HG02885 (cell line): ENCODE data around the gene TMPRSS11D.

Experiments
- ATAC-seq: cut with Tn5 transposase; IDR thresholded peaks from one replicate; pipeline ENCODE4 v1.9.1; 2021; ENCODE audit warnings: mild to moderate bottlenecking; ENCODE audit not compliant: unreplicated experiment, poor library complexity

The TMPRSS11D gene

GRCh38 chr4:67883902-67884301, at the start of gene TMPRSS11D:
Gene TMPRSS11D (minus strand): TSS chr4:67884002. CDS start chr4:67883933, 69 bp downstream.
- no peak for ATAC-seq

GRCh38 chr4:67933038-67933437, 49.2 kb upstream of the TMPRSS11D start:
- ATAC-seq, result no peak

GRCh38 chr4:67931256-67931655, 47.5 kb upstream of the TMPRSS11D start:
- no peak for ATAC-seq

GRCh38 chr4:67929426-67929825, 45.6 kb upstream of the TMPRSS11D start:
- no peak for ATAC-seq

- no peak for ATAC-seq
These were observed 44.7 kb upstream of the TMPRSS11D start for GRCh38 chr4:67928546-67928945.

- ATAC-seq, result no peak
These were observed 43.4 kb upstream of the TMPRSS11D start for GRCh38 chr4:67927251-67927650.

- no peak for ATAC-seq
These were observed 42.7 kb upstream of the TMPRSS11D start for GRCh38 chr4:67926485-67926884.

GRCh38 chr4:67922697-67923096, 38.9 kb upstream of the TMPRSS11D start:
- no peak for ATAC-seq

GRCh38 chr4:67918428-67918827, 34.6 kb upstream of the TMPRSS11D start:
- ATAC-seq, result no peak

GRCh38 chr4:67915400-67915966, 31.7 kb upstream of the TMPRSS11D start:
- ATAC-seq, result no peak

- no peak for ATAC-seq
These were observed 28.3 kb upstream of the TMPRSS11D start for GRCh38 chr4:67912080-67912479.

- no peak for ATAC-seq
These were observed 27.8 kb upstream of the TMPRSS11D start for GRCh38 chr4:67911638-67912037.

GRCh38 chr4:67911141-67911540, 27.3 kb upstream of the TMPRSS11D start:
- no peak for ATAC-seq

GRCh38 chr4:67910585-67910905, 26.7 kb upstream of the TMPRSS11D start:
- no peak for ATAC-seq

- ATAC-seq, result peak; percentile 64
These were observed 26.2 kb upstream of the TMPRSS11D start for GRCh38 chr4:67909905-67910584.

- no peak for ATAC-seq
These were observed 23.8 kb upstream of the TMPRSS11D start for GRCh38 chr4:67907650-67908049.

GRCh38 chr4:67899096-67899495, 15.3 kb upstream of the TMPRSS11D start:
- no peak for ATAC-seq

GRCh38 chr4:67897686-67898085, 13.9 kb upstream of the TMPRSS11D start:
- ATAC-seq, result no peak

GRCh38 chr4:67896421-67897065, 12.7 kb upstream of the TMPRSS11D start:
- no peak for ATAC-seq

- ATAC-seq, result no peak
These were observed 10.9 kb upstream of the TMPRSS11D start for GRCh38 chr4:67894659-67895058.

GRCh38 chr4:67892905-67893304, 9.1 kb upstream of the TMPRSS11D start:
- no peak for ATAC-seq

GRCh38 chr4:67892253-67892652, 8.5 kb upstream of the TMPRSS11D start:
- no peak for ATAC-seq
